A673 (cell line): ENCODE measurements around the gene TAPBP. TPM values are rescaled to one million over a fixed set of nuclear protein-coding genes. Genes with fewer than 3 reads are reported as not detected.

ENCODE experiments used
- BruUV-seq: library from RNA; stranded (reverse); fragments of 400-500 nt; replicated peaks from 2 replicates; lab custom pipeline; 2021; lab: Mats Ljungman, UMichigan
- CTCF ChIA-PET: fragments of 300-600 bp; sonication (Branson Sonifier 250); formaldehyde crosslinking; loops from one replicate; lab custom pipeline; 2022; ENCODE audit warnings: antibody characterized with exemption; lab: Charles Lee
- POLR2A ChIA-PET: fragments of 300-600 bp; sonication (Branson Sonifier 250); formaldehyde crosslinking; loops from one replicate; lab custom pipeline; 2022; ENCODE audit warnings: antibody characterized with exemption; ENCODE audit not compliant: low non-redundant PET; lab: Charles Lee
- DNase-seq: peaks from one replicate; pipeline ENCODE4 v3.0.0-alpha.2; 2015; ENCODE audit warnings: low spot score
- H3K27ac ChIP-seq: fragments of 200-600 bp; sonication (generic); 2 replicates; pipeline ENCODE4 v1.5.1; 2016; ENCODE audit warnings: mixed run types, low read depth, mild to moderate bottlenecking, mixed read lengths, antibody characterized with exemption, low read length; ENCODE audit not compliant: poor library complexity, severe bottlenecking
- H3K27me3 ChIP-seq: fragments of 200-600 bp; sonication (generic); replicated peaks from 2 replicates; pipeline ENCODE4 v1.6.1; 2017; ENCODE audit warnings: mixed run types, low read depth, mild to moderate bottlenecking, mixed read lengths, antibody characterized with exemption, low read length; ENCODE audit not compliant: insufficient read depth, poor library complexity
- H3K36me3 ChIP-seq: fragments of 200-600 bp; sonication (generic); 2 replicates; pipeline ENCODE4 v1.6.1; 2016; ENCODE audit warnings: mixed run types, mild to moderate bottlenecking, mixed read lengths, antibody characterized with exemption, low read length; ENCODE audit not compliant: insufficient read depth, poor library complexity, severe bottlenecking
- H3K4me1 ChIP-seq: fragments of 200-600 bp; sonication (generic); 2 replicates; pipeline ENCODE4 v1.6.1; 2017; ENCODE audit warnings: mixed run types, mild to moderate bottlenecking, mixed read lengths, antibody characterized with exemption, low read length; ENCODE audit not compliant: insufficient read depth, poor library complexity, severe bottlenecking
- H3K4me3 ChIP-seq: fragments of 200-600 bp; sonication (generic); 2 replicates; pipeline ENCODE4 v1.5.1; 2016; ENCODE audit warnings: low read depth, mixed run types, mild to moderate bottlenecking, mixed read lengths, low read length; ENCODE audit not compliant: poor library complexity, severe bottlenecking
- H3K9me3 ChIP-seq: fragments of 200-600 bp; sonication (generic); 2 replicates; pipeline ENCODE4 v1.6.1; 2016; ENCODE audit warnings: mixed run types, low read depth, mild to moderate bottlenecking, mixed read lengths, antibody characterized with exemption, low read length; ENCODE audit not compliant: poor library complexity, severe bottlenecking
- CTCF ChIP-seq: fragments of 300-800, 200-600 bp; sonication (generic); conservative IDR thresholded peaks from 2 replicates; pipeline ENCODE4 v1.5.1; 2017; ENCODE audit warnings: low read depth, mild to moderate bottlenecking, antibody characterized with exemption, low read length, moderate library complexity, mixed read lengths
- EZH2 ChIP-seq: fragments of 200-600 bp; sonication (generic); IDR thresholded peaks from 2 replicates; pipeline ENCODE4 v1.6.1; 2017; ENCODE audit warnings: borderline replicate concordance, low read depth, mild to moderate bottlenecking, mixed read lengths, antibody characterized with exemption, low read length; ENCODE audit not compliant: poor library complexity, severe bottlenecking
- intact Hi-C: fragments of 100-400 bp; cut with micrococcal nuclease; formaldehyde crosslinking; loops from one replicate; pipeline ENCODE4 v1.10.0; 2022; ENCODE audit not compliant: unreplicated experiment
- total RNA-seq: library from RNA; stranded (reverse); gene quantifications from 2 replicates; pipeline ENCODE4 v1.2.3, GENCODE V29; 2021

TAPBP gene
- total RNA-seq, 1 experiment from 2014 or later: 87.8 TPM

- Histone ChIP-seq H3K4me3 (no peak overlapping the region), H3K4me1 (no peaks in the 10 kb centered on the region), H3K27ac (no peak overlapping the region), H3K36me3 (peaks cover 18% of the 10 kb centered on the region), H3K27me3 (no peaks in the 10 kb centered on the region), H3K9me3 (no peaks in the 10 kb centered on the region)
- ChIA-PET CTCF (no interaction called here), POLR2A (no interaction called here)
- BruUV-seq: no TSS peak
- no peak for TF ChIP-seq EZH2
- no peak for TF ChIP-seq CTCF
- DNase-seq: no peak
- intact Hi-C loops: no loop called here
Measured at GRCh38 chr6:33259032-33259431, 54.8 kb downstream of the TAPBP start.

- CTCF ChIA-PET: no interaction called here
- Histone ChIP-seq H3K27me3 (no peaks in the 10 kb centered on the region), H3K27ac (no peak overlapping the region), H3K4me1 (peaks cover 10% of the 10 kb centered on the region), H3K36me3 (peaks cover 3% of the 10 kb centered on the region), H3K9me3 (no peaks in the 10 kb centered on the region), H3K4me3 (no peak overlapping the region)
- DNase-seq: no peak
- intact Hi-C loops: no loop called here
- POLR2A ChIA-PET: no interaction called here
- TF ChIP-seq EZH2 (no peak), CTCF (no peak)
- no TSS peak for BruUV-seq
Measured at GRCh38 chr6:33254591-33254990, 59.3 kb downstream of the TAPBP start.

- POLR2A ChIA-PET: no interaction called here
- Histone ChIP-seq H3K27me3 (no peaks in the 10 kb centered on the region), H3K36me3 (peaks cover 3% of the 10 kb centered on the region), H3K4me3 (no peak overlapping the region), H3K9me3 (no peaks in the 10 kb centered on the region), H3K4me1 (peaks cover 15% of the 10 kb centered on the region), H3K27ac (no peak overlapping the region)
- CTCF ChIA-PET: no interaction called here
- TF ChIP-seq EZH2: no peak
- no peak for TF ChIP-seq CTCF
- intact Hi-C loops: no loop called here
- BruUV-seq: no TSS peak
- DNase-seq: no peak
Measured at GRCh38 chr6:33252759-33253158, 61.1 kb downstream of the TAPBP start.
